ENCODE data around the gene GABRR2.

Gene GABRR2

DNA sequence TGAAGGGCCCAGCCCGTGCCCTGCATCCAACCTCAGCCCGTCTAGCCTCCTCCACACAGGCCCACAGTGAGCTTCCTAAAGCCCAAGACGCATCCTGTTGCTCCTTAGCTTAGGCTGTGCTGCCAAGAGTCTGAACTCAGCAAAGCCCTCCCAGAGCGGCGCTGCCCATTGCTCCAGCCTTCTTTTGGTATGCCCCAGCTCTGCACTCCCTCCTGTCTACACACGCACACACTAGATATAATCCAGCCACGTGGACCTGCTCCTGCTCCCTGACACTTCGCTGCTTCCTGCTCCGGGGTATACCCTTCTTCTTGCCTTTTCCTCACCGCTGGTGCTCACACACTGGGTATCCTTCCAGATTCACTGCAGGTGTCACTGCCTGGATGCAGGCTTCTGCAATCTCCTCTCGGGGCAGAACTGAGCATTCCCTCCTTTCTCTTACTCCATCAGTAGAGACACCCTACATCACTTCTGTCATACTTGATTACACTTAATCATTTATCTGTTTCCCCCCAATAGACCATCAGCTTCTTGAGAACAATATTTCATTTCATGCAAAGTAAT lies 23.8 kb downstream of the GABRR2 start:
- DNase-seq (ENCODE audit: low spot score): no peak

- DNase-seq (ENCODE audit: low spot score): no peak
These were observed 24.5 kb downstream of the GABRR2 start for GRCh38 chr6:89290401-89291155.

DNA sequence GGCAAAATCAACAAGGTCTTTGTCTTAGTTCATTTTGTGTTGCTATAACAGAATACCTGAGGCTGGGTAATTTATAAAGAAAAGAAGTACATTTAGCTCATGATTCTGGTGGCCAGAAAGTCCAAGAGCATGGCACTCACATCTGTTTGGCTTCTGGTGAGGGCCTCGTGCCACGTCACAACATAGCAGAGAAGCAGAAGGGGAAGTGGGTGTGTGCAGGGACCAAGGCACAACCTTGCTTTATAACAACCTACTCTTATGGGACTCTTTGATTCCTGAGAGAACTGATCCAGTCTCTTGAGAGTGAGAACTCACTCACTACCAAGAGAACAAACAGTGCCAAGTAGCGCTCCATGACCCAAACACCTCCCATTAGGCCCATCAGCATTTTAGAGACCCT lies 25.4 kb downstream of the GABRR2 start:
- no peak for DNase-seq (ENCODE audit: low spot score)

GRCh38 chr6:89287351-89288028 lies 27.6 kb downstream of the GABRR2 start:
- DNase-seq (ENCODE audit: low spot score): no peak

DNA sequence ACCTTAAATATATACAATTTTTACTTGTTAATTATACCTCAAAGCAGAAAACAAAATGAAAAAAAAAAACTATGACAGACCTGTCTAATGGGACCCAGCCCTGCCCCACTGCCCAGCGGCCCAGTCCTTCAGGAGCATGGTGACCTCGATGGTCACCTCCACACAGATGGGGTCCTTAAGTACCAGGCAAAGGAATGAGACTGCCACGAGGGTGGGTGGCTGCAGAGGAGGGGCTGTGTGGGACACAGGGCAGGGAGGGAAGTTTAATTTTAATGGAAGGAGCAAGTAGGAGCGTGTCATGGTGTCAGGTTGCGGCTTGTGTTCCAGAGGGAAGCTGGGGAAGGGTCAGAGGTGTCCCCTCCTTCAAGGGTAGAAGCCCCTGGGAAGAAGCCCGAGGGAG lies 28.6 kb downstream of the GABRR2 start:
- no peak for DNase-seq (ENCODE audit: low spot score)

- DNase-seq (ENCODE audit: low spot score): no peak
These were observed 29.9 kb downstream of the GABRR2 start for GRCh38 chr6:89284963-89285735.

GRCh38 chr6:89284081-89284480 lies 31.0 kb downstream of the GABRR2 start:
- DNase-seq (ENCODE audit: low spot score): no peak

DNA sequence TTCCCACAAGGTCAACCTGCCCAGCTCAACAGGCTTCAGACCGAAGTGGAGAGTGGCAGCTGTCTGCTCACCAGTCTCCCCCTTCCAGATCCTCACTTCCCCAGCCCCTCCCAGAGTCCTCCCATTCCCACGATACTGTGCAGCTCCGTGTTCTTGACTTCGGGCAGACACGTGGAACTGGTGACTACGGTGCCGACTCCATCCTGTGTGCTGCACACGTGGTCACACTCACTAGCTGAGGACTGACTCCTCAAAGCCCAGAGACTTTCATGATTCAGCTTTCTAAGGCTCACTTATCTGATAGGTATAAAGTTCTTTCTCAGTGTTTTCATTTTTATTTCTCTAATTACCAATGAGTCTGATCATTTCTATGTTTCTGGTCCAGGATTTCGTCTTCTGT lies 32.4 kb downstream of the GABRR2 start:
- DNase-seq (ENCODE audit: low spot score): no peak

GRCh38 chr6:89281779-89282246 lies 33.3 kb downstream of the GABRR2 start:
- peak; percentile 9 for DNase-seq (ENCODE audit: low spot score)

- DNase-seq (ENCODE audit: low spot score): no peak
These were observed 36.1 kb downstream of the GABRR2 start for GRCh38 chr6:89278956-89279355.

- no peak for DNase-seq (ENCODE audit: low spot score)
These were observed 39.2 kb downstream of the GABRR2 start for GRCh38 chr6:89275900-89276299.

GRCh38 chr6:89273816-89274215 lies 41.3 kb downstream of the GABRR2 start:
- DNase-seq (ENCODE audit: low spot score): no peak

- no peak for DNase-seq (ENCODE audit: low spot score)
These were observed 42.5 kb downstream of the GABRR2 start for GRCh38 chr6:89272596-89272995.

DNA sequence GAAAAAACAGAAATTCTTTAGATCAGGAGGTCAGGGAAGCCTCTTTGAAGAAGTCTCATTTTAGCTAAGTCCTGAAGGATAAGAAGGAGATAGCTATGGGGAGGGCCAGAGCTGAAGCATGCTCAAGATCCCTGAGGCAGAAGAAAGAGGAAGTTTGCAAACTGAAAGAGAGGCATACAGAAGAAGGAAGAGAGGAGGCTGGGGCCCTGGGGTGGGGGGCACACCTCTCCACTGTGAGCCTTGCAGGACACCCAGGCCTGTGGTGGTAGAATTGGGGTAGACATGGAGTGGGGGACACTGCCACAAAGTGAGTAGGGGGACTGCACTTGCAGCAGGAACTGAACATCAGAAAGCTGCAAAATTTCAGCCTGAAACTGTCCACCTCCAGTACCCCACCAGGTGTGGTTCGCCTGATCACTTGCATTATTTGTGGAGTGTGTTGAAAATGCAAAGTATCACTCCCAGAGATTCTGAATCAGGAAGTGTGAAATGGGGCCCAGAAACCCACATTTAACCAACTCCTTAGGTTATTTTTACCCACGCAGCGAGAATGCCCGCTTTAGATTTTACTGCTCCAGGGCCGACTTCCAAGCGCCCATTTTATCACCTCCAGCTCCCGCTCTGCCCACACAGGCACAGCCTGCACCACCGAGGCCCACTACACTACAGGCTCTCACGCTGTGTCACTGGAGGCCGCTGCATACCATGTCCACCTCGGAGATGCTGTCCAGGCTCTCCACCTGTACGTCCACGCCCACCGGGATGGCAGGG lies 44.0 kb downstream of the GABRR2 start:
- DNase-seq (ENCODE audit: low spot score): no peak

DNA sequence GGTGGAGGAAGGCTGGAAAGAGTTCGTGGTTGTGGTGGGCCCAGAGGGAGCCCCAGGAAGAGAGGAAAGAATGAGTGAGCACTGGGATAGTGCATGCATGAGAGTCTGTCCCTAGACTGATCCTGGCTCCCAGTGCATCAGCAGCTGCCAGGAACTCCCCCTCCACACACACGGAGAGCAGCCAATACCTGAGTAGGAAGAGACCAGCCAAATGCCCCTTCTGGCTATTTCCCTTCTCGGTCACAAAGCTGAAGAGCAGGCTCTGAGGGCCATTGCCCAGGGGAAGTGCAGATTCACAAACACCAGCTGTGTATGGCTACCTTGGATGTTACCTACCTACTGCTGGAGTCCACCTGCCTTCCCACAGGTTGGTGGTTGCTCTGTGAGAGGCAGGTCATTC lies 45.1 kb downstream of the GABRR2 start:
- DNase-seq (ENCODE audit: low spot score): no peak

- DNase-seq (ENCODE audit: low spot score): no peak
These were observed 45.8 kb downstream of the GABRR2 start for GRCh38 chr6:89269252-89269651.

GRCh38 chr6:89268776-89269175 lies 46.3 kb downstream of the GABRR2 start:
- DNase-seq (ENCODE audit: low spot score): no peak

- no peak for DNase-seq (ENCODE audit: low spot score)
These were observed 47.2 kb downstream of the GABRR2 start for GRCh38 chr6:89267918-89268317.

GRCh38 chr6:89264296-89264695 lies 50.8 kb downstream of the GABRR2 start:
- no peak for DNase-seq (ENCODE audit: low spot score)

- peak; percentile 7 for DNase-seq (ENCODE audit: low spot score)
These were observed 54.3 kb downstream of the GABRR2 start for GRCh38 chr6:89260832-89261231.

DNA sequence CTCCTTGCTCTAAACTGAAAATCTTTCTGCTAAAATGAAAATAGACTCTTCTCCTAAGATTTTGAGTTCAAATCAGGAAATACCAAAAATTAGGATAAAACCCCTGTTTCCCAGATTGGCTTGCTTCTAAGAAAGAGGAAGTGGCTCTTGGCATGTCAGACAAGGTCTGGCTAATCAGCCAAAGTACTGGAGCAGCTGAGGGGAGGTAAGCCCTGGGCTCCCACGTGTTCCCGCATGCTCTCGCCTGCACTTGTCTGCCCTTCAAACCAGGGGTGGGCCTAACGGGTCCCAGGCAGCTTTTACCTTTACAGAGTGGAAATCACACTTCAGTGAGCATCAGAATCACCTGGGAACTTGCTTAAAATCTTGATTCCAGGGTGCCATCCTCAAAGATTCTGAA lies 54.8 kb downstream of the GABRR2 start:
- no peak for DNase-seq (ENCODE audit: low spot score)

DNA sequence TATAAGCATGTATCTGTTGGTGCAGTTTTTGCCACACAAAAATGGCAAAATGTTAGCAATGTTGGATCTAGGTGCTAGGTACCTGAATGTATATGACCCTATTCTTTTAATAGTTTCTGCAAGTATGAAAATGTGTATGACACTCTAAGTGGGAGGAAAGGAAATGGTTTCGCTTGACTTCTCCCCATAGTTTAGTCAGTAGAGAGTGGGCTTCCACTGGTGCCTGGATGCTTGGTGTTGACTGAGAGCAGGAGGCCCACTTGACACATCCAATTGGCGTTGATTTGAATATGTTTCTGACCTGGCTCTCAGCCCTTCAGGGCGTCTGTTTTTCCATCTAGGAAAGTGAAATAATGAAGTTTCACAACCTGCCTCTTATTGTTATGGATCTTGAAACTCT lies 56.2 kb downstream of the GABRR2 start:
- DNase-seq (ENCODE audit: low spot score): no peak
